NOMO-1 treated with dmso at 0.1 percent for 144 hours (cell line): ENCODE results near the gene RAP1GAP.

Experiments
- DNase-seq: peaks from one replicate; lab custom pipeline; 2025; ENCODE audit not compliant: unreplicated experiment; lab: John Stamatoyannopoulos, UW

The RAP1GAP gene

DNA sequence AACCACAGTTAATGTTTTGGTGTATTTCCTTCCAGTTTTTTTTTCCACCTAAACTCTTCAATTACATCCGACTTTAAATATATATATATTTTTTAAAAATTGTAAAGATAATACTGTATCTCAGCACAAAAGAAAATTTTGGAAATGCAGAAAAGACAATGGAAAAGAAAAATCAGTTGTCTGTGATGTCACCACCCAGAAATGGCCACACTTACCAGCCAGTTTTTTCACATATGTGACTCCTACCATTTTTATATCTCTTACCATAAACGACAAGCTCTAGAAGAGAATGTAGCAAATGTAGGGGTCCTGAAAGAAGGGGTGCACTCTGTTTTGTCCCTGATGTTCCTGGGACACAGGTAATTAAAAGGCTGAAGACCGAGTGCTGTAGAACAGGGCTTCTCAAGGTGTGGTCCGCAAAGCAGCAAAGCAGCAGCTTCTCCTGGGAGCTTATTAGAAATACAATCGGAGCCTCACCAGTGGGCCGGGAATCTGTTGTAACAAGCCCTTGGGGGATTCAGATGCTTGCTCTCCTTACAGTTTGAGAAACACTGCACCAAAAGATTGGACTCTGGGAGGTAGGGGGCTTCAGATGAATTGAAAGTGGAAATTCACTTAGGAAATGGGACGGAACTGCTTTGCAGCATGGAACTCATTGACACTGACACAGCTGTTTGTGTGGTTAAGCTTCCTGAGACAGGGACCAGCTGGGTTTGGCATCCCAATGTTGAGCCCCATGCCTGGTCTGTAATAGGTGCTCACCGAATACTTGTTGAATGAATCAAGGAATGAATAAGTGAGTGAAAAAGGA, 115.8 kb downstream of the RAP1GAP start:
- no peak for DNase-seq

- DNase-seq = no peak
Observed at GRCh38 chr1:21552715-21553114, 116.4 kb downstream of the RAP1GAP start.

DNA sequence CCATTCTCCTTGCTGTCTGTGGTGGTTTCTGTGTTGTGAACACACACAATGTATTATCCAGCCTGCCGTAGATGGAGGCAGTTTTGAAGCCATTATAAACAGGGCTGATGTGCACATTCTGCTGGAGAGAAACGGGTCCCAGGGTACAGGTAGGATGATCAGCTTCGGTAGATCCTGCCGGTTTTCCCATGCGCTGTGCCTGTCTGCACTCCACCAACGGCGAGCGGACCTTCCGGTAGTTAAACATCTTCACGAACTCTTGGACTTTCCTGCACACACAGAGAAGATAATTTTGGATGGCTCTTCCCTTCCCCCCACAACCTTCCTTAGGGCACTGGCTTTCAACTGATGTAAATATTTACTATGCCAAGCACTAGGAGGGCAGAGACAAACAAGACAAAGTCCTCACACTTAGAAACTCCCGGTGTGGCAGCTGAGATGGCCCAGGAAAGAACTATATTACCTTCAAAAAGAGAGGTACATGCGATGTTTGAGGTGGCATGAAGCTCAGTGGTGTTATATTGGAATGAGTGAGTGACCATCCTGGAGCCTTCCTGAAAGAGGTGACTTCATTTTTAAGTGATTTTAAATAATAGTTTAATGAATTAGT, 118.2 kb downstream of the RAP1GAP start:
- DNase-seq = no peak

GRCh38 chr1:21550097-21550496, 119.1 kb downstream of the RAP1GAP start:
- no peak for DNase-seq

GRCh38 chr1:21547876-21548275, 121.3 kb downstream of the RAP1GAP start:
- DNase-seq = no peak
